Muscle of leg (tissue), 11 donors: ENCODE results near the gene XCL2. TPM values are rescaled to one million over a fixed set of nuclear protein-coding genes. Genes with fewer than 3 reads are reported as not detected.
"Not testable (repeated sequence)": the region's sequence is repeated elsewhere in the genome, so short reads cannot be mapped to it uniquely, and the experiment has no call there.

Source experiments
- DNase-seq: peaks from one replicate; pipeline ENCODE4 v3.0.0; 2013
- H3K27ac ChIP-seq: one replicate; pipeline ENCODE4 v1.5.1; 2013; ENCODE audit warnings: mild to moderate bottlenecking, low read length, control low read depth
- H3K27me3 ChIP-seq: one replicate; pipeline ENCODE4 v1.6.1; 2013; ENCODE audit warnings: low read length; ENCODE audit not compliant: control insufficient read depth, insufficient read depth
- H3K36me3 ChIP-seq: one replicate; pipeline ENCODE4 v1.6.1; 2013; ENCODE audit warnings: low read length; ENCODE audit not compliant: control insufficient read depth, insufficient read depth
- H3K4me1 ChIP-seq: one replicate; pipeline ENCODE4 v1.6.1; 2013; ENCODE audit warnings: low read length; ENCODE audit not compliant: control insufficient read depth, insufficient read depth
- H3K4me3 ChIP-seq: one replicate; pipeline ENCODE4 v1.5.1; 2013; ENCODE audit warnings: low read length, control low read depth
- H3K9me3 ChIP-seq: replicated peaks from 2 replicates; pipeline ENCODE4 v1.6.1; 2013; ENCODE audit warnings: low read depth, low read length; ENCODE audit not compliant: control insufficient read depth
- WGBS: methylation state at CpG from one replicate; pipeline ENCODE4 v1.1.5; 2013; ENCODE audit warnings: missing lambda C conversion rate; ENCODE audit not compliant: insufficient coverage; 5-methylcytosine and 5-hydroxymethylcytosine counted together
- polyA plus RNA-seq, 8 donors: library from polyadenylated mRNA; unstranded; fragments of 120-200 nt; gene quantifications; one replicate each; pipeline versions ENCODE4 v1.2.1 to v1.2.3, GENCODE V29; 2013; ENCODE audit warnings: inconsistent platforms in 1 of 8, low replicate concordance in 1 of 8; ENCODE audit not compliant: insufficient read length in 8 of 8, insufficient read depth in 1 of 8
- total RNA-seq: library from RNA; stranded (reverse); fragments of 120-200 nt; gene quantifications from one replicate; pipeline ENCODE4 v1.2.4, GENCODE V29; 2013

XCL2 gene
- total and polyA plus RNA-seq, 9 donors: 0.26 to 0.69 (median 0.35) TPM; not detected in 4

GRCh38 chr1:168545678-168546552 lies 2.1 kb upstream of the XCL2 start:
- not testable (repeated sequence) for H3K9me3 ChIP-seq, DNase-seq, H3K27me3 ChIP-seq, H3K4me1 ChIP-seq, H3K4me3 ChIP-seq, H3K36me3 ChIP-seq, H3K27ac ChIP-seq
- no CpG with 5 or more reads among the region's 7 CpGs for WGBS

- not testable (repeated sequence) for H3K4me3 ChIP-seq, H3K27ac ChIP-seq, H3K27me3 ChIP-seq, DNase-seq, H3K9me3 ChIP-seq, H3K36me3 ChIP-seq, H3K4me1 ChIP-seq
- 50% methylated on average over 1 of the region's 2 CpGs for WGBS
These were observed 819 bp downstream of the XCL2 start for GRCh38 chr1:168542978-168543377.

GRCh38 chr1:168540798-168541197 lies 3.0 kb downstream of the XCL2 start:
- H3K27me3 ChIP-seq, DNase-seq, H3K27ac ChIP-seq, H3K9me3 ChIP-seq, H3K4me1 ChIP-seq, H3K36me3 ChIP-seq, H3K4me3 ChIP-seq: not testable (repeated sequence)
- whole genome bisulfite sequencing: no CpG with 5 or more reads among the region's 7 CpGs

- no peaks in the 10 kb centered on the region for H3K27me3 ChIP-seq
- H3K9me3 ChIP-seq: no peaks in the 10 kb centered on the region
- H3K27ac ChIP-seq: no peak overlapping the region
- H3K4me3 ChIP-seq: no peak overlapping the region
- no CpG with 5 or more reads among the region's 1 CpG for WGBS
- peak; percentile 42 for DNase-seq
- H3K4me1 ChIP-seq: no peaks in the 10 kb centered on the region
- no peaks in the 10 kb centered on the region for H3K36me3 ChIP-seq
These were observed 8.3 kb downstream of the XCL2 start for GRCh38 chr1:168535536-168535935.

GRCh38 chr1:168531615-168532345 lies 12.0 kb downstream of the XCL2 start:
- no peaks in the 10 kb centered on the region for H3K4me1 ChIP-seq
- 83% methylated on average over 1 of the region's 2 CpGs for WGBS
- no peaks in the 10 kb centered on the region for H3K27me3 ChIP-seq

GRCh38 chr1:168529518-168529917 lies 14.3 kb downstream of the XCL2 start:
- no peak overlapping the region for H3K27ac ChIP-seq
- H3K9me3 ChIP-seq: no peaks in the 10 kb centered on the region
- no peaks in the 10 kb centered on the region for H3K36me3 ChIP-seq
- DNase-seq: no peak
- H3K27me3 ChIP-seq: no peaks in the 10 kb centered on the region
- WGBS: no CpG with 5 or more reads among the region's 1 CpG
- no peak overlapping the region for H3K4me3 ChIP-seq
- H3K4me1 ChIP-seq: no peaks in the 10 kb centered on the region

More at GRCh38 chr1:168531615-168532345, 12.0 kb downstream of the XCL2 start:
- no peak for DNase-seq
- Histone ChIP-seq H3K27ac (no peak overlapping the region), H3K9me3 (no peaks in the 10 kb centered on the region), H3K36me3 (no peaks in the 10 kb centered on the region), H3K4me3 (no peak overlapping the region)

- DNase-seq: no peak
- no peaks in the 10 kb centered on the region for H3K36me3 ChIP-seq
- H3K4me3 ChIP-seq: no peak overlapping the region
- no peaks in the 10 kb centered on the region for H3K9me3 ChIP-seq
- H3K4me1 ChIP-seq: no peaks in the 10 kb centered on the region
- no peak overlapping the region for H3K27ac ChIP-seq
- WGBS: no CpG with 5 or more reads among the region's 1 CpG
- H3K27me3 ChIP-seq: no peaks in the 10 kb centered on the region
These were observed 22.3 kb downstream of the XCL2 start for GRCh38 chr1:168521401-168522000.

- Histone ChIP-seq H3K4me1 (no peaks in the 10 kb centered on the region), H3K4me3 (no peak overlapping the region), H3K9me3 (no peaks in the 10 kb centered on the region), H3K27me3 (no peaks in the 10 kb centered on the region), H3K36me3 (no peaks in the 10 kb centered on the region), H3K27ac (no peak overlapping the region)
- no CpG with 5 or more reads among the region's 4 CpGs for WGBS
- peak; percentile 12 for DNase-seq
These were observed 23.0 kb downstream of the XCL2 start for GRCh38 chr1:168520832-168521231.

GRCh38 chr1:168520052-168520751 lies 23.6 kb downstream of the XCL2 start:
- Histone ChIP-seq H3K27ac (no peak overlapping the region), H3K4me3 (no peak overlapping the region), H3K9me3 (no peaks in the 10 kb centered on the region), H3K4me1 (no peaks in the 10 kb centered on the region), H3K36me3 (no peaks in the 10 kb centered on the region), H3K27me3 (no peaks in the 10 kb centered on the region)
- no CpG with 5 or more reads among the region's 6 CpGs for WGBS
- DNase-seq: no peak

- H3K27me3 ChIP-seq: no peaks in the 10 kb centered on the region
- no peaks in the 10 kb centered on the region for H3K36me3 ChIP-seq
- DNase-seq: no peak
- H3K27ac ChIP-seq: no peak overlapping the region
- H3K4me1 ChIP-seq: no peaks in the 10 kb centered on the region
- no peak overlapping the region for H3K4me3 ChIP-seq
- no CpG with 5 or more reads among the region's 1 CpG for WGBS
- H3K9me3 ChIP-seq: no peaks in the 10 kb centered on the region
These were observed 25.0 kb downstream of the XCL2 start for GRCh38 chr1:168518813-168519212.
